Panc1 (cell line): Measurements from ENCODE around the gene CALCB. TPM values are rescaled to one million over a fixed set of nuclear protein-coding genes. Genes with fewer than 3 reads are reported as not detected.

Source experiments
- ATAC-seq: fragments of 200-7000 bp; cut with Tn5 transposase; 2 replicates; pipeline ENCODE4 v1.9.1; 2020; ENCODE audit warnings: mild to moderate bottlenecking, moderate library complexity
- BruUV-seq: library from RNA; stranded (reverse); fragments of 400-500 nt; replicated peaks from 2 replicates; lab custom pipeline; 2021; lab: Mats Ljungman, UMichigan
- CTCF ChIA-PET: fragments of 300-600 bp; sonication (Branson Sonifier 250); formaldehyde crosslinking; loops from one replicate; lab custom pipeline; 2022; ENCODE audit warnings: antibody characterized with exemption; lab: Charles Lee
- POLR2A ChIA-PET: fragments of 300-600 bp; sonication (Branson Sonifier 250); formaldehyde crosslinking; loops from one replicate; lab custom pipeline; 2022; ENCODE audit warnings: antibody characterized with exemption; lab: Charles Lee
- DNase-seq: peaks from one replicate; pipeline ENCODE4 v3.0.0-alpha.2; 2010; ENCODE audit warnings: low read depth, low spot score
- H3K27ac ChIP-seq: 2 replicates; pipeline ENCODE4 v1.5.1; 2011; ENCODE audit warnings: mild to moderate bottlenecking, low read length, inconsistent platforms
- H3K27me3 ChIP-seq: fragments of 200-500 bp; sonication (Bioruptor generic); 2 replicates; pipeline ENCODE4 v1.6.0; 2014; ENCODE audit warnings: low read length, inconsistent platforms; ENCODE audit not compliant: control insufficient read depth, insufficient read depth
- H3K36me3 ChIP-seq: fragments of 200-500 bp; sonication (Bioruptor generic); 2 replicates; pipeline ENCODE4 v1.5.1; 2014; ENCODE audit warnings: inconsistent platforms, mild to moderate bottlenecking, low read length, moderate library complexity; ENCODE audit not compliant: control insufficient read depth, insufficient read depth
- H3K4me1 ChIP-seq: 2 replicates; pipeline ENCODE4 v1.5.1; 2011; ENCODE audit warnings: inconsistent platforms, mild to moderate bottlenecking, low read length, moderate library complexity; ENCODE audit not compliant: control insufficient read depth, insufficient read depth
- H3K4me3 ChIP-seq, 2 experiments: 2 replicates each; pipeline ENCODE4 v1.5.1; 2011 to 2012; ENCODE audit warnings: low read depth in 2 of 2, low read length in 2 of 2, mild to moderate bottlenecking in 2 of 2, inconsistent platforms in 1 of 2, moderate library complexity in 1 of 2
- H3K9me3 ChIP-seq: fragments of 200-500 bp; sonication (Bioruptor generic); 2 replicates; pipeline ENCODE4 v1.5.1; 2014; ENCODE audit warnings: low read depth, mild to moderate bottlenecking, inconsistent platforms, low read length, moderate library complexity; ENCODE audit not compliant: control insufficient read depth, insufficient read depth
- POLR2AphosphoS5 ChIP-seq: IDR thresholded peaks from 2 replicates; pipeline ENCODE4 v1.6.1; 2012; ENCODE audit warnings: mild to moderate bottlenecking, low read depth, low read length, moderate library complexity
- SIN3A ChIP-seq: IDR thresholded peaks from 2 replicates; pipeline ENCODE4 v1.6.1; 2012; ENCODE audit warnings: low read depth, mild to moderate bottlenecking, low read length, moderate library complexity, borderline replicate concordance; ENCODE audit not compliant: insufficient read depth
- TCF7L2 ChIP-seq: IDR thresholded peaks from 2 replicates; pipeline ENCODE4 v1.6.1; 2011; ENCODE audit warnings: mild to moderate bottlenecking, low read depth, low read length, inconsistent platforms
- in situ Hi-C: cut with HindIII; loops from 2 replicates; pipeline ENCODE4 v1.10.0; 2016; ENCODE audit warnings: low sequenced_read_pairs, low pct_unique_long_range_greater_than_20kb
- intact Hi-C: fragments of 100-400 bp; cut with micrococcal nuclease; formaldehyde crosslinking; loops from one replicate; pipeline ENCODE4 v1.10.0; 2022; ENCODE audit not compliant: unreplicated experiment
- total RNA-seq: library from RNA; stranded (reverse); gene quantifications from one replicate; pipeline ENCODE4 v1.2.1, GENCODE V29; 2021; ENCODE audit not compliant: unreplicated experiment
- TF ChIP-seq, protein P1 (sequence below): fragments of 450-650 bp; IDR thresholded peaks from 2 replicates; pipeline ENCODE4 v1.5.1; 2017; ENCODE audit warnings: mild to moderate bottlenecking
- TF ChIP-seq, protein P2 (sequence below), 2 experiments: IDR thresholded peaks; 2 replicates each; pipeline ENCODE4 v1.6.1; 2011 to 2012; ENCODE audit warnings: low read depth in 2 of 2, control low read depth in 1 of 2, low read length in 1 of 2, mild to moderate bottlenecking in 1 of 2, moderate library complexity in 1 of 2; ENCODE audit not compliant: insufficient read depth in 1 of 2

CALCB gene
- total RNA-seq, 1 experiment from 2014 or later = not detected

DNA sequence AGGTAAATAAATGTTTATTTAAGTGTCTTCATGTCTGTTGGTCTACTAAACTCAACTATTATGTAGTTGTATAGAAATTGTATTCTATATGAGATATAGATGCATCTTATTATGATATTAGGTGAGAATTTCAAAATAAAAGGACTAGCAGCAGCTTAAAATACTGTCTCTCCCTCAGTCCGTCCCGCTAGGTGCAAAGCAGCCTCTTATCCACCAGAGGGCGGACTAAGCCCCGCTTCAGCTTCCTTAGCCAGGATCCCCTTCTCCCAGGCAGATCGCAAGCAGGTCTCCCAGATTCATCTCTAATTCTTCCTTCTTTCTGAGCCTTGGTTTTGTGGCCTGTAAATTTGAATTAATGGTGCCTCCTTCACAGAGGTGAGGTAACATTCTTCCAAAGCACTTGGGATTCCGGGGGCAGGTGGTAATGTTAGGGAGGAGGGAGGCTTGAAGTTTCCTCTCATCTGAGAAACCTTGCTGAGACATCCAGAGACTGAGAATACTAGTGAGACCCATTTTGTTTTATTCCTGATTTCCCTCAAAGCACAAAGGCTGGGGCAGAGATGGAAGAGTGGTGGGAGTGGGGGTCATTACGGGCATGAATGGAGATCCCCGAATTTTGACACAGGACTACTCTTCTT, 27.8 kb downstream of the CALCB start:
- in situ Hi-C loops = no loop called here
- POLR2A ChIA-PET = no interaction called here
- peak; percentile 64 for DNase-seq

DNA sequence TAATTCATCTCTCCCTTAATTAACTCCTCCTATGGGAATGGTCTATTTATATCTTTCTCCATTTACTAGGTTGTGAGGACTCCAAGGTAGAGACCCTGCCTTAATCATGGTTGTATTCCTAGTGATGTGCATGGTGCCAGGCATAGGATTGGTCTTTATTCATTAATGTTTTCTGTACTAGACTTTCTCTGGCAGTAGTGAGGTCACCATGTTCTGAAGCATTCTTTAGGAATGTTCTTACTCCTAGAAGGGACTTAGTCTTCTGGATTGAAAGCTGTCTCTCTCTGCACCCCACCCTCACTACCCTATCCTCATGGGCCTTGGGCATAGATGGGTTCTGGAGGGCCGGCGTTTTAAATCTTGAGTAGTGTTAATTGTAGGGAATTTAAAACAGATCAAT, 30.8 kb downstream of the CALCB start:
- TF ChIP-seq SIN3A (no peak), TCF7L2 (no peak), POLR2AphosphoS5 (no peak)
- TF ChIP-seq, protein P1, sequence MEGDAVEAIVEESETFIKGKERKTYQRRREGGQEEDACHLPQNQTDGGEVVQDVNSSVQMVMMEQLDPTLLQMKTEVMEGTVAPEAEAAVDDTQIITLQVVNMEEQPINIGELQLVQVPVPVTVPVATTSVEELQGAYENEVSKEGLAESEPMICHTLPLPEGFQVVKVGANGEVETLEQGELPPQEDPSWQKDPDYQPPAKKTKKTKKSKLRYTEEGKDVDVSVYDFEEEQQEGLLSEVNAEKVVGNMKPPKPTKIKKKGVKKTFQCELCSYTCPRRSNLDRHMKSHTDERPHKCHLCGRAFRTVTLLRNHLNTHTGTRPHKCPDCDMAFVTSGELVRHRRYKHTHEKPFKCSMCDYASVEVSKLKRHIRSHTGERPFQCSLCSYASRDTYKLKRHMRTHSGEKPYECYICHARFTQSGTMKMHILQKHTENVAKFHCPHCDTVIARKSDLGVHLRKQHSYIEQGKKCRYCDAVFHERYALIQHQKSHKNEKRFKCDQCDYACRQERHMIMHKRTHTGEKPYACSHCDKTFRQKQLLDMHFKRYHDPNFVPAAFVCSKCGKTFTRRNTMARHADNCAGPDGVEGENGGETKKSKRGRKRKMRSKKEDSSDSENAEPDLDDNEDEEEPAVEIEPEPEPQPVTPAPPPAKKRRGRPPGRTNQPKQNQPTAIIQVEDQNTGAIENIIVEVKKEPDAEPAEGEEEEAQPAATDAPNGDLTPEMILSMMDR = no peak
- TF ChIP-seq, protein P2, sequence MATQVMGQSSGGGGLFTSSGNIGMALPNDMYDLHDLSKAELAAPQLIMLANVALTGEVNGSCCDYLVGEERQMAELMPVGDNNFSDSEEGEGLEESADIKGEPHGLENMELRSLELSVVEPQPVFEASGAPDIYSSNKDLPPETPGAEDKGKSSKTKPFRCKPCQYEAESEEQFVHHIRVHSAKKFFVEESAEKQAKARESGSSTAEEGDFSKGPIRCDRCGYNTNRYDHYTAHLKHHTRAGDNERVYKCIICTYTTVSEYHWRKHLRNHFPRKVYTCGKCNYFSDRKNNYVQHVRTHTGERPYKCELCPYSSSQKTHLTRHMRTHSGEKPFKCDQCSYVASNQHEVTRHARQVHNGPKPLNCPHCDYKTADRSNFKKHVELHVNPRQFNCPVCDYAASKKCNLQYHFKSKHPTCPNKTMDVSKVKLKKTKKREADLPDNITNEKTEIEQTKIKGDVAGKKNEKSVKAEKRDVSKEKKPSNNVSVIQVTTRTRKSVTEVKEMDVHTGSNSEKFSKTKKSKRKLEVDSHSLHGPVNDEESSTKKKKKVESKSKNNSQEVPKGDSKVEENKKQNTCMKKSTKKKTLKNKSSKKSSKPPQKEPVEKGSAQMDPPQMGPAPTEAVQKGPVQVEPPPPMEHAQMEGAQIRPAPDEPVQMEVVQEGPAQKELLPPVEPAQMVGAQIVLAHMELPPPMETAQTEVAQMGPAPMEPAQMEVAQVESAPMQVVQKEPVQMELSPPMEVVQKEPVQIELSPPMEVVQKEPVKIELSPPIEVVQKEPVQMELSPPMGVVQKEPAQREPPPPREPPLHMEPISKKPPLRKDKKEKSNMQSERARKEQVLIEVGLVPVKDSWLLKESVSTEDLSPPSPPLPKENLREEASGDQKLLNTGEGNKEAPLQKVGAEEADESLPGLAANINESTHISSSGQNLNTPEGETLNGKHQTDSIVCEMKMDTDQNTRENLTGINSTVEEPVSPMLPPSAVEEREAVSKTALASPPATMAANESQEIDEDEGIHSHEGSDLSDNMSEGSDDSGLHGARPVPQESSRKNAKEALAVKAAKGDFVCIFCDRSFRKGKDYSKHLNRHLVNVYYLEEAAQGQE (IDR thresholded peaks at IDR 0.05; ENCODE audit: insufficient read depth in 1 of 2, low read depth in 2 of 2, low read length in 1 of 2) = no peak
- H3K4me3 ChIP-seq = no peak overlapping the region
- no peaks in the 10 kb centered on the region for H3K4me1 ChIP-seq
- H3K27me3 ChIP-seq = no peaks in the 10 kb centered on the region
- no peak for ATAC-seq
- no peaks in the 10 kb centered on the region for H3K9me3 ChIP-seq
- H3K36me3 ChIP-seq = no peaks in the 10 kb centered on the region
- intact Hi-C loops = no loop called here
- H3K27ac ChIP-seq = no peak overlapping the region
- POLR2A ChIA-PET = no interaction called here
- CTCF ChIA-PET = no interaction called here
- BruUV-seq = no TSS peak
- in situ Hi-C loops = no loop called here
- DNase-seq = no peak

More for the DNA sequence above, 27.8 kb downstream of the CALCB start:
- Histone ChIP-seq H3K4me1 (no peaks in the 10 kb centered on the region), H3K9me3 (no peaks in the 10 kb centered on the region), H3K27me3 (no peaks in the 10 kb centered on the region), H3K36me3 (no peaks in the 10 kb centered on the region), H3K4me3 (no peak overlapping the region), H3K27ac (no peak overlapping the region)
- BruUV-seq = no TSS peak
- TF ChIP-seq, protein P2 (IDR thresholded peaks at IDR 0.05; ENCODE audit: insufficient read depth in 1 of 2, low read depth in 2 of 2, low read length in 1 of 2) = no peak
- TF ChIP-seq, protein P1 = peak; percentile 90
- CTCF ChIA-PET = interaction anchor here (0.5 to 2.2 kb wide), 9 partner anchors 12 to 322 kb away, joined by 3 to 12 read pairs (median 4); no protein-coding TSS in a partner anchor
- intact Hi-C loops = loop anchor here (1.0 kb wide), 1 partner anchor 107 kb away; no protein-coding TSS in a partner anchor
- ATAC-seq = peak; percentile 95
